Tibial artery (tissue), 4 donors: Measurements from ENCODE around the gene CHMP1A.

Experiments used
- DNase-seq, 2 donors: peaks; one replicate each; pipeline ENCODE4 v3.0.0-alpha.2; 2019
- H3K27ac ChIP-seq, 2 donors: fragments of 200-600 bp; sonication (generic) in 1 of 2; 1 replicate in 1 of 2; 2 replicates in 1 of 2; pipeline ENCODE4 v1.5.1; 2018 to 2019; ENCODE audit warnings: mild to moderate bottlenecking in 1 of 2
- H3K27me3 ChIP-seq, 2 donors: fragments of 200-600 bp; sonication (generic) in 1 of 2; one replicate each; pipeline versions ENCODE4 v1.5.1 to v1.6.0; 2016 to 2019
- H3K36me3 ChIP-seq, 3 donors: fragments of 200-600 bp; sonication (generic) in 2 of 3; one replicate each; pipeline ENCODE4 v1.5.1; 2016 to 2019; ENCODE audit warnings: mild to moderate bottlenecking in 2 of 3
- H3K4me1 ChIP-seq, 4 donors: fragments of 200-600 bp; sonication (generic) in 2 of 4; 1 replicate in 3 of 4; 2 replicates in 1 of 4; pipeline ENCODE4 v1.5.1; 2016 to 2019
- H3K4me3 ChIP-seq, 2 donors: fragments of 200-600 bp; sonication (generic) in 1 of 2; 1 replicate in 1 of 2; 2 replicates in 1 of 2; pipeline ENCODE4 v1.5.1; 2018 to 2019; ENCODE audit warnings: mild to moderate bottlenecking in 2 of 2
- H3K9me3 ChIP-seq, 3 donors: fragments of 200-600 bp; sonication (generic) in 1 of 3; one replicate each; pipeline ENCODE4 v1.5.1; 2016 to 2019
- CTCF ChIP-seq, 2 experiments: fragments of 200-600 bp in 1 of 2; fragments of 450-650 bp in 1 of 2; IDR thresholded peaks; one replicate each; pipeline ENCODE4 v1.5.1; 2017 to 2019; ENCODE audit warnings: antibody characterized with exemption in 2 of 2, mild to moderate bottlenecking in 1 of 2, moderate library complexity in 1 of 2
- intact Hi-C: fragments of 100-400 bp; cut with DNase I; formaldehyde crosslinking; loops from one replicate; pipeline ENCODE4 v1.15.0; 2023; ENCODE audit warnings: low total_unique reads

The CHMP1A gene

GRCh38 chr16:89624777-89625761, 32.4 kb downstream of the CHMP1A start:
- Histone ChIP-seq H3K4me3 (no peak overlapping the region), H3K27ac (no peak overlapping the region), H3K9me3 (no peaks in the 10 kb centered on the region), H3K36me3 (no peaks in the 10 kb centered on the region), H3K4me1 (no peaks in the 10 kb centered on the region), H3K27me3 (peaks cover 0 to 58% of the 10 kb centered on the region in 2 donors)
- no peak for DNase-seq
- intact Hi-C loops = no loop called here
- TF ChIP-seq CTCF (IDR thresholded peaks at IDR 0.05) = no peak

GRCh38 chr16:89623511-89624261, 33.8 kb downstream of the CHMP1A start:
- no peak overlapping the region for H3K4me3 ChIP-seq
- intact Hi-C loops = no loop called here
- no peaks in the 10 kb centered on the region for H3K9me3 ChIP-seq
- no peak for TF ChIP-seq CTCF (IDR thresholded peaks at IDR 0.05)
- H3K36me3 ChIP-seq = no peaks in the 10 kb centered on the region
- DNase-seq = no peak
- H3K27ac ChIP-seq = no peak overlapping the region
- no peaks in the 10 kb centered on the region for H3K4me1 ChIP-seq
- H3K27me3 ChIP-seq = peaks cover 0 to 55% of the 10 kb centered on the region in 2 donors

- H3K4me3 ChIP-seq = no peak overlapping the region
- no peak for TF ChIP-seq CTCF (IDR thresholded peaks at IDR 0.05)
- DNase-seq = no peak
- H3K27ac ChIP-seq = no peak overlapping the region
- H3K4me1 ChIP-seq = no peaks in the 10 kb centered on the region
- no peaks in the 10 kb centered on the region for H3K36me3 ChIP-seq
- intact Hi-C loops = no loop called here
- peaks cover 0 to 60% of the 10 kb centered on the region in 2 donors for H3K27me3 ChIP-seq
- no peaks in the 10 kb centered on the region for H3K9me3 ChIP-seq
These were observed 35.7 kb downstream of the CHMP1A start for GRCh38 chr16:89621698-89622409.

GRCh38 chr16:89621136-89621697, 36.3 kb downstream of the CHMP1A start:
- intact Hi-C loops = no loop called here
- H3K9me3 ChIP-seq = no peaks in the 10 kb centered on the region
- DNase-seq = no peak
- TF ChIP-seq CTCF (IDR thresholded peaks at IDR 0.05) = no peak
- no peak overlapping the region for H3K4me3 ChIP-seq
- H3K4me1 ChIP-seq = no peaks in the 10 kb centered on the region
- H3K27ac ChIP-seq = no peak overlapping the region
- peaks cover 0 to 63% of the 10 kb centered on the region in 2 donors for H3K27me3 ChIP-seq
- no peaks in the 10 kb centered on the region for H3K36me3 ChIP-seq

GRCh38 chr16:89620406-89620841, 37.1 kb downstream of the CHMP1A start:
- no peaks in the 10 kb centered on the region for H3K36me3 ChIP-seq
- no peak for DNase-seq
- intact Hi-C loops = no loop called here

More at GRCh38 chr16:89620406-89620841, 37.1 kb downstream of the CHMP1A start:
- Histone ChIP-seq H3K9me3 (no peaks in the 10 kb centered on the region), H3K4me1 (no peaks in the 10 kb centered on the region), H3K27ac (no peak overlapping the region), H3K4me3 (no peak overlapping the region), H3K27me3 (peaks cover 0 to 62% of the 10 kb centered on the region in 2 donors)
- TF ChIP-seq CTCF (IDR thresholded peaks at IDR 0.05) = no peak
